GM12878 (cell line): ENCODE data around the gene EFTUD2. TPM values are rescaled to one million over a fixed set of nuclear protein-coding genes. Genes with fewer than 3 reads are reported as not detected.

ENCODE experiments used
- ATAC-seq: fragments of 200-7000 bp; cut with Tn5 transposase; 3 replicates; pipeline ENCODE4 v1.9.1; 2020; ENCODE audit warnings: mild to moderate bottlenecking, moderate library complexity
- BruUV-seq: library from RNA; stranded (reverse); fragments of 400-500 nt; replicated peaks from 2 replicates; lab custom pipeline; 2021; lab: Mats Ljungman, UMichigan
- CTCF ChIA-PET: fragments of 300-600 bp; sonication (Branson Sonifier 250); formaldehyde crosslinking; extraction: SDS; loops from one replicate; lab custom pipeline; 2021; ENCODE audit warnings: inconsistent platforms; lab: Yijun Ruan, JAX
- POLR2A ChIA-PET: fragments of 350-600 bp; formaldehyde crosslinking; extraction: SDS; loops from one replicate; lab custom pipeline; 2021; ENCODE audit warnings: inconsistent platforms; lab: Charles Lee
- RAD21 ChIA-PET: fragments of 300-600 bp; sonication (Branson Sonifier 250); formaldehyde crosslinking; loops from one replicate; lab custom pipeline; 2023; ENCODE audit warnings: antibody characterized with exemption; ENCODE audit not compliant: unreplicated experiment; lab: Charles Lee
- SMC1A ChIA-PET: fragments of 300-600 bp; sonication (Branson Sonifier 250); formaldehyde crosslinking; loops from one replicate; lab custom pipeline; 2023; ENCODE audit not compliant: unreplicated experiment, uncharacterized antibody; lab: Charles Lee
- DNase-seq: peaks from one replicate; pipeline ENCODE4 v3.0.0-alpha.2; 2011; ENCODE audit warnings: low read depth, low spot score
- FAIRE-seq: peaks from 3 replicates; lab custom pipeline; 2011; peaks lifted over from hg19 to GRCh38; lab: Jason Lieb, UNC
- H2AFZ ChIP-seq: 2 replicates; pipeline ENCODE4 v1.6.0; 2011; ENCODE audit warnings: low read depth, low read length, control low read depth; ENCODE audit not compliant: control insufficient read depth
- H3K27ac ChIP-seq: 2 replicates; pipeline ENCODE4 v1.5.1; 2011; ENCODE audit warnings: control low read depth; ENCODE audit not compliant: control insufficient read depth, insufficient read depth
- H3K27me3 ChIP-seq, 2 experiments: replicated peaks in 1 of 2; 2 replicates each; pipeline versions ENCODE4 v1.6.0 to v1.6.1; 2011; ENCODE audit warnings: low read length in 1 of 2; ENCODE audit not compliant: control insufficient read depth in 2 of 2, insufficient read depth in 2 of 2
- H3K36me3 ChIP-seq, 2 experiments: 2 replicates each; pipeline ENCODE4 v1.5.1; 2011; ENCODE audit warnings: low read length in 1 of 2; ENCODE audit not compliant: control insufficient read depth in 2 of 2, insufficient read depth in 2 of 2
- H3K4me1 ChIP-seq: 2 replicates; pipeline ENCODE4 v1.6.1; 2011; ENCODE audit warnings: mild to moderate bottlenecking, low read length, moderate library complexity, mixed read lengths; ENCODE audit not compliant: control insufficient read depth, insufficient read depth
- H3K4me2 ChIP-seq: 2 replicates; pipeline ENCODE4 v1.6.0; 2011; ENCODE audit warnings: control low read depth; ENCODE audit not compliant: control insufficient read depth, insufficient read depth
- H3K4me3 ChIP-seq: fragments of 200-600 bp; sonication (generic); 2 replicates; pipeline ENCODE4 v1.5.1; 2016
- H3K79me2 ChIP-seq: 2 replicates; pipeline ENCODE4 v1.6.0; 2011; ENCODE audit warnings: low read length; ENCODE audit not compliant: control insufficient read depth, insufficient read depth
- H3K9ac ChIP-seq: 2 replicates; pipeline ENCODE4 v1.8.0; 2011; ENCODE audit warnings: low read length, control low read depth, mixed read lengths; ENCODE audit not compliant: control insufficient read depth, insufficient read depth
- H3K9me3 ChIP-seq: replicated peaks from 3 replicates; pipeline ENCODE4 v1.5.1; 2011; ENCODE audit warnings: mild to moderate bottlenecking, low read length; ENCODE audit not compliant: control insufficient read depth, insufficient read depth
- H4K20me1 ChIP-seq: 2 replicates; pipeline ENCODE4 v1.6.0; 2011; ENCODE audit not compliant: control insufficient read depth, insufficient read depth
- SIN3A ChIP-seq: IDR thresholded peaks from 2 replicates; pipeline ENCODE4 v1.6.1; 2012; ENCODE audit warnings: low read depth, low read length, improper control_type of control experiment
- WGBS: methylation state at CpG from one replicate; pipeline ENCODE4 v1.1.6; 2016; ENCODE audit warnings: low lambda C conversion rate; ENCODE audit not compliant: insufficient replicate concordance, insufficient coverage; ENCODE audit errors: missing lambda C conversion rate; 5-methylcytosine and 5-hydroxymethylcytosine counted together
- in situ Hi-C: fragments of 300-500 bp; cut with MboI; formaldehyde crosslinking; loops from 9 replicates; pipeline ENCODE4 v1.14.3; 2018; ENCODE audit warnings: mixed read lengths
- intact Hi-C: fragments of 100-400 bp; cut with micrococcal nuclease; formaldehyde crosslinking; loops from one replicate; pipeline ENCODE4 v1.14.2; 2022; ENCODE audit not compliant: unreplicated experiment
- polyA plus RNA-seq, 11 experiments: library from polyadenylated mRNA; depleted of rRNA in 4 of 11; unstranded in 6 of 11; stranded (reverse) in 5 of 11; fragments of >200 nt; fragmentation: Nextera tagmentation in 4 of 11; fragmentation: Illumina TruSeq in 1 of 11; extraction: Ambion mirVana in 4 of 11; extraction: Trizol in 1 of 11; gene quantifications; 1 replicate in 1 of 11; 2 replicates in 10 of 11; pipeline versions ENCODE4 v1.2.1 to v1.2.3, GENCODE V29; 2011 to 2016; ENCODE audit warnings: inconsistent platforms in 2 of 11, missing spikeins in 2 of 11, low read depth in 1 of 11
- total RNA-seq, 4 experiments: library from RNA; depleted of rRNA in 3 of 4; stranded (reverse); fragments of >200 nt in 3 of 4; fragmentation: Illumina TruSeq in 1 of 4; extraction: Trizol in 1 of 4; gene quantifications; 2 replicates each; pipeline versions ENCODE4 v1.2.1 to v1.2.3, GENCODE V29; 2013 to 2021
- TF ChIP-seq, protein P1 (sequence below): IDR thresholded peaks from 2 replicates; pipeline ENCODE4 v1.6.1; 2011; ENCODE audit warnings: low read depth, mild to moderate bottlenecking, low read length, moderate library complexity, borderline replicate concordance; ENCODE audit errors: extremely low read depth
- TF ChIP-seq, protein P2 (sequence below): IDR thresholded peaks from 2 replicates; pipeline ENCODE4 v1.6.1; 2012; ENCODE audit warnings: mild to moderate bottlenecking, low read depth, low read length

The EFTUD2 gene
- total and polyA plus RNA-seq, 10 of the 15 experiments (the other 5 are each of a cell fraction or from before 2014, with no cell fraction given): 33.0 to 198 (median 126) TPM

DNA sequence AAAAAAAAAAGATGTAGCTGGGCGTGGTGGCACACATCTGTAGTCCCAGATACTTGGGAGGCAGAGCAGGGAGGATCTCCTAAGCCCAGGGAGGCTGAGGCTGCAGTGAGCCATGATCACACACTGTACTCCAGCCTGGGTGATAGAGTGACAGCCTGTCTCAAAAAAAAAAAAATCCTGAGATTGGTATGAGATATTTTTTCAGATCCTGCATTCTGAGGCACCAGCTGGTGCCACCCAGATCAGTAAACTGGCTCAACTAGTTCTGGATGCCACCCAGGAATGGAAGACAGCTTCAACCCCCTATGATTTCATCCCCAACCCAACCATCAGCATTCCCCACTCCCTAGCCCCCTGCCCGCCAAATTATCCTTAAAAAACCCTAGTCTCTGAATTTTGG, 62.0 kb downstream of the EFTUD2 start:
- POLR2A ChIA-PET: interaction anchor here (0.6 to 0.7 kb wide), 2 partner anchors 13 to 50 kb away, joined by 3 read pairs; no protein-coding TSS in a partner anchor

More for the DNA sequence above, 62.0 kb downstream of the EFTUD2 start:
- FAIRE-seq: no peak
- TF ChIP-seq, protein P1, sequence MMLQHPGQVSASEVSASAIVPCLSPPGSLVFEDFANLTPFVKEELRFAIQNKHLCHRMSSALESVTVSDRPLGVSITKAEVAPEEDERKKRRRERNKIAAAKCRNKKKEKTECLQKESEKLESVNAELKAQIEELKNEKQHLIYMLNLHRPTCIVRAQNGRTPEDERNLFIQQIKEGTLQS: no peak
- no peak for TF ChIP-seq SIN3A
- TF ChIP-seq, protein P2, sequence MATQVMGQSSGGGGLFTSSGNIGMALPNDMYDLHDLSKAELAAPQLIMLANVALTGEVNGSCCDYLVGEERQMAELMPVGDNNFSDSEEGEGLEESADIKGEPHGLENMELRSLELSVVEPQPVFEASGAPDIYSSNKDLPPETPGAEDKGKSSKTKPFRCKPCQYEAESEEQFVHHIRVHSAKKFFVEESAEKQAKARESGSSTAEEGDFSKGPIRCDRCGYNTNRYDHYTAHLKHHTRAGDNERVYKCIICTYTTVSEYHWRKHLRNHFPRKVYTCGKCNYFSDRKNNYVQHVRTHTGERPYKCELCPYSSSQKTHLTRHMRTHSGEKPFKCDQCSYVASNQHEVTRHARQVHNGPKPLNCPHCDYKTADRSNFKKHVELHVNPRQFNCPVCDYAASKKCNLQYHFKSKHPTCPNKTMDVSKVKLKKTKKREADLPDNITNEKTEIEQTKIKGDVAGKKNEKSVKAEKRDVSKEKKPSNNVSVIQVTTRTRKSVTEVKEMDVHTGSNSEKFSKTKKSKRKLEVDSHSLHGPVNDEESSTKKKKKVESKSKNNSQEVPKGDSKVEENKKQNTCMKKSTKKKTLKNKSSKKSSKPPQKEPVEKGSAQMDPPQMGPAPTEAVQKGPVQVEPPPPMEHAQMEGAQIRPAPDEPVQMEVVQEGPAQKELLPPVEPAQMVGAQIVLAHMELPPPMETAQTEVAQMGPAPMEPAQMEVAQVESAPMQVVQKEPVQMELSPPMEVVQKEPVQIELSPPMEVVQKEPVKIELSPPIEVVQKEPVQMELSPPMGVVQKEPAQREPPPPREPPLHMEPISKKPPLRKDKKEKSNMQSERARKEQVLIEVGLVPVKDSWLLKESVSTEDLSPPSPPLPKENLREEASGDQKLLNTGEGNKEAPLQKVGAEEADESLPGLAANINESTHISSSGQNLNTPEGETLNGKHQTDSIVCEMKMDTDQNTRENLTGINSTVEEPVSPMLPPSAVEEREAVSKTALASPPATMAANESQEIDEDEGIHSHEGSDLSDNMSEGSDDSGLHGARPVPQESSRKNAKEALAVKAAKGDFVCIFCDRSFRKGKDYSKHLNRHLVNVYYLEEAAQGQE: no peak
- Histone ChIP-seq H3K4me1 (no peaks in the 10 kb centered on the region), H3K4me2 (no peak overlapping the region), H3K4me3 (no peak overlapping the region), H3K9me3 (no peaks in the 10 kb centered on the region), H2AFZ (no peak overlapping the region), H3K79me2 (no peaks in the 10 kb centered on the region), H3K27me3 (no peaks in the 10 kb centered on the region), H4K20me1 (no peaks in the 10 kb centered on the region), H3K9ac (no peak overlapping the region), H3K27ac (no peak overlapping the region), H3K36me3 (no peaks in the 10 kb centered on the region)
- CTCF ChIA-PET: interaction anchor here (0.6 kb wide), 1 partner anchor 262 kb away, joined by 3 read pairs; no protein-coding TSS in a partner anchor
- in situ Hi-C loops (no loop called here), intact Hi-C loops (no loop called here)
- no peak for DNase-seq
- SMC1A ChIA-PET: no interaction called here
- WGBS: 29% methylated on average over 1 of the region's 2 CpGs
- ATAC-seq: no peak
- RAD21 ChIA-PET: no interaction called here
- no TSS peak for BruUV-seq
